GM18508 (cell line): ENCODE results near the gene IFITM5.
"Not testable (repeated sequence)": the region's sequence is repeated elsewhere in the genome, so short reads cannot be mapped to it uniquely, and the experiment has no call there.

Source experiments
- ATAC-seq: cut with Tn5 transposase; IDR thresholded peaks from one replicate; pipeline ENCODE4 v1.9.1; 2021; ENCODE audit warnings: moderate number of reproducible peaks; ENCODE audit not compliant: insufficient read depth, unreplicated experiment

IFITM5 gene

GRCh38 chr11:328516-329100, 29.3 kb upstream of the IFITM5 start:
- not testable (repeated sequence) for ATAC-seq

GRCh38 chr11:328012-328411, 28.7 kb upstream of the IFITM5 start:
- no peak for ATAC-seq

DNA sequence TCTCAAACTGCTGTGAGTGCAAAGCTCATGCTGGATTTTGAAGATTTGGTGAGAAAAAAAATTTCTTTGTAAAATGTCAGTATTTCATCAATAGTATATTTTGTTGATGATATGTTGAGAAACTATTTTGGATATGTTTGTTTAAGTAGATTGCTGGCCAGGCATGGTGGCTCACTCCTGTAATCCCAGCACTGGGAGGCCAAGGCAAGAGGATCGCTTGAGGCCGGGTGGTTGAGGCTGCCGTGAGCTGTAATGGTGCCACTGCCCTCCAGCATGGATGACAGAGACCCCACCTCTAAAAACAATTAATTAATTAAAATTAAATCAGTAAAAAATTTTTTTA, 28.2 kb upstream of the IFITM5 start:
- no peak for ATAC-seq

- no peak for ATAC-seq
These were observed 27.7 kb upstream of the IFITM5 start for GRCh38 chr11:326842-327580.

DNA sequence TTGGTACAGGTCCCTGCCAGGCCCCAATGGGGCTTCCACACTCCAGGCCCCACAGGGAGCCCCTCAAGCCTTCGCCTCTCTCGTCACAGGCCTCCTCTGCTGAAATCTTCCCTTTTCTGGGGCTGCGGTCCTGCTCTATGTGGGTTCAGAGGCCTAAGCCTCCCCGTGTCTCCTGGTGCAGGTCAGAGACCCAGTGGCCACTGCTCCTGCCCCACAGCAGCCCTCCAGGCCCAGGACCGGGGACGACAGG, 27.2 kb upstream of the IFITM5 start:
- no peak for ATAC-seq

GRCh38 chr11:325796-326591, 26.7 kb upstream of the IFITM5 start:
- ATAC-seq, result no peak

GRCh38 chr11:324593-325517, 25.5 kb upstream of the IFITM5 start:
- ATAC-seq, result not testable (repeated sequence)

DNA sequence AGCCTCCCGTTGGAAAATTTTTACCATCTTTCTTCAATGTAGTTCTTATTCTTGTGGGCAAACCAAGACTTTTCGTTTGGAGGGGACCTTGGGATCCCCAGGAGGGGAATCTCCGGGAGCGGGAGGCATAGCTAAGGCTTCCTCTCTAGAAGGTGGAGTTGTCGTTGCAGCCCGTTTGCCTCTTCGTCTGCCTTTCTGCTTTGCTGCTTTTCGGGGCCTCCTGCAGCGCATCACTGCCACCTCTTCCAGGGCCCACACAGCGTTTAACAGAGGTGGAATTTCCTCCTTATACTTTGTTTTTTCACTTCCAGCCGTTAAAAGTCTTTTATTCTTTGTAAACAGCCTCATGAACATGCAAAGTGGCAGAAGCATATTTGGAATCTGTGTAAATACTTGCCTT, 24.8 kb upstream of the IFITM5 start:
- no peak for ATAC-seq

DNA sequence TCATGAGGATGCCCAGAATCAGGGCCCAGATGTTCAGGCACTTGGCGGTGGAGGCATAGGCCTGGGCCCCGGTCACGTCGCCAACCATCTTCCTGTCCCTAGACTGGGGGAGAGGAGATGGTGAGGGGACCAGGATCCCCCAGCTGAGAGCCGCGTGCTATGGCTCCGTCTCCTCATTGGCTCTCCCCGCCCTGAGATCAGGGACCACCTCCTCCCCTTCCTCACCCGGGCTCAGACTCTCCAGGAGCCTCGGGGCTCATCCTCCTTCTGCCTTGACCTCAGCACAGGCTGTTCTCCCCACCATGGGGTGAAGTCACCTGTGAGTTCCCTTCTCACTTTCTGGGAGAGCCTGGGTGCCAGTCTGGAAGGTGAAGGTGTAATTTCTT, 20.6 kb upstream of the IFITM5 start:
- ATAC-seq, result not testable (repeated sequence)

- not testable (repeated sequence) for ATAC-seq
These were observed 20.0 kb upstream of the IFITM5 start for GRCh38 chr11:319121-319887.

DNA sequence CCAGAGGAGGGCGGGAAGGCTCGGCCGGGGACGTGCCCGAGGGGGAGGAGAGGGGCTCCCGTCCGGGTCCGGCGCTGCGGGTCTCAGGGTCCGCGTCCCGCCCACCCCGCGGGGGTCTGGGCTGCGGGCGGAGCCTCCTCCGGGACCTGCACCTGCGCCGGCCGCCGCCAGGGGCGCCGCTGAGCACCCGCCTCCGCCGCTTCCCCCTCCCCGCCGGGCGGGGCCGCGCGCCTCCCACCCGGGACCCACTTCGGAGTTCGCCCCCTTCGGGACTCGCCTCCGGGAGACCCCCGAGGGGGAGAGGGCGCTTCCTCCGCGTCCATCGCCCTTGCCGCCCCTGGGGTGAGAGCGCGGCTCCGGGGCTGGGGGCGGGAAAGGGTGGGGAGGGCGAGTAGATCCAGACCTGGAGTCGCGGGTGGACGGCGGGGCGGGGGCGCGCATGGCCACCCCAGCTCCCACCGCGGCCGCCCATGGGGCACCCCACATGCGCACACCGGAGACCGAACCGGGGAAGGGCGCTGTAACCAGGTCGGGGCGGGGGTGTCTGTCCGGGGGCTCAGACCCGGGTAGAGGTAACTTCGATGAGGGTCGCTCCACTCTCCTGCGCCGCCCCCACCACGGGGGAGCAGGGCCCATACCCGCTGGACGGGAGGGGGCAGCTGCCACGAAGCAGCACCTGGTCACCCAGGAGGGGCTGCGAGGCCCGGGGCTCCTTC, 19.2 kb upstream of the IFITM5 start:
- not testable (repeated sequence) for ATAC-seq

DNA sequence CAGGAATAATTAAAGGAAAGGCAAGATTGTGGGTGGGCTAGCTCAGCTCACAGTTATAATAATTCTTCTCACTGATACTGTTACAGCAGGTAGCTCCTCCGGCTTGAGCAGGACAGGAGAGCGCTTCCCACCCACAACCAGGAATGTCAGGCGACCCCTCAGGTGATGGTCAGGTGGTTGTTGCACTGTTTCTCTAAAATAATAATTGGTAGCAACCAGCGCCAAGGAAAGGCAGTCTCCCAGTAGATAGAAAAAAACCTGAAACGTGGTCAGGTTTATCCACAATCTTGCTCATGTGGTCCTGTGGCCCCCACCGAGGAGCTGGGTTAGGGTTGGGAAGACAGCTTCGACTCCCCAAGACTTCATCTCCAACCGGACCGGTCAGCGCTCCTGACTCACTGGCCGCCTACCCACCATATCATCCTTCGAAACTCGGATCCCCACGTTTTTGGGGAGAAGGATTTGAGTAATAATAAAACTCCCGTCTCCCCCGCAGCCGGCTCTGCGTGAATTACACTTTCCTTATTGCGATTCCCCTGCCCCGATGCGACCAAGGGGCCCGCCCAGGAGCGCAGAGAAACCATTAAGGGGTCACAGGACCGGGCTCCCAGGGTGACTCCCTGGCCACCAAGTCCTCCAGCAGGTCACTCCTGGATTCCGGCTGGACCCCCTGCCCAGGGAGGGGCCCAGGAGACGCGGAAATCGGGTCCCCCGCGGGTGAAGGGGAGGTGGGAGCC, 18.5 kb upstream of the IFITM5 start:
- not testable (repeated sequence) for ATAC-seq

GRCh38 chr11:316891-317301, 17.6 kb upstream of the IFITM5 start:
- ATAC-seq, result no peak

DNA sequence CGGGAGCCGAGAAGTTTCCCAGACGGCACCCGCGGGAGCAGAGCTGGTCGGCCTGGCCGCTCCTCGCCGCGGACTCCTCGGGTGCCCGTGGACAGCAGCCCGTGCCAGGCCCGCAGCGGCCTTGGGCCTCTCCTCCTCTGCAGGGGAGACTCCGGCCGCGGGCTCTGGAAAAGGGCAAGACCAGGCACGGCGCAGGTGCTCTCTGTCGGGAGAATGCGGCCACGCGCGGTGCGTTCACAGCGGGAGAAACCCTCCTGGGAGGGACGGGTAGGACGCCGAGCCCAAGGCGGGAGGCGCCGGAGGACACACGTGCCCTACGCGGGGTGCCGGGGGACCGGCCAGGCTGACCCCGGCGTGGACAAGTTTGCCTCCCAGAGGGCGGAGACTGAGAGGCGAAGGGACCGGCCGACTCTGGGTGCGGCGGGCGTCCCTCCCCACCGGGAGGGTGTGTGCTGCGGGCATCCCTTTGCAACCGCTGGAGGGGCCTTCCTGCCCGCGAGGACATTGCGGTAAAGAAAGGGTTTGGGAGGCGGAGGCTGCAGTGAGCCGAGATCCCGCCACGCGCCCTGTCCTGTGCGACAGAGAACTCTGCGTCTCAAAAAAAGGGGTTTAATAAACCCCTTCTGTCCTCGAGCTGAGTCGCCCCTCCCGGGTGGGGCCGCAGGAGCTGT, 16.8 kb upstream of the IFITM5 start:
- no peak for ATAC-seq

- ATAC-seq, result no peak
These were observed 16.2 kb upstream of the IFITM5 start for GRCh38 chr11:315516-315994.

DNA sequence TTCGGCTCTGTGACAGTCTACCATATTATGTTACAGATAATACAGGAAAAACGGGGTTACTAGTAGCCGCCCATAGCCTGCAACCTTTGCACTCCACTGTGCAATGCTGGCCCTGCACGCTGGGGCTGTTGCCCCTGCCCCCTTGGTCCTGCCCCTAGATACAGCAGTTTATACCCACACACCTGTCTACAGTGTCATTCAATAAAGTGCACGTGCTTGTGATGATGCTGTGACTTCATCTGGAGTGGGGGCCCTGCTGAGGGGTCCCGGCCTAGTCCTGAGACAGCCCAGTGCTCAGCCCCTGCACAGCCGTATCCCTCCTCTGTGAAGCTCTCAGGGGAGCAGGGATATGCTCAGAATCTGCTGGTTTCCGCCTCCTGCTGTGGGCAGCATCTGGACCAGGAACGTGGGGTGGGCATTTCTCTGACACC, 15.7 kb upstream of the IFITM5 start:
- no peak for ATAC-seq

- not testable (repeated sequence) for ATAC-seq
These were observed 15.2 kb upstream of the IFITM5 start for GRCh38 chr11:314554-314875.
